GM19324 (cell line): ENCODE data around the gene MSL1.

ENCODE experiments used
- ATAC-seq: cut with Tn5 transposase; IDR thresholded peaks from one replicate; pipeline ENCODE4 v1.9.1; 2021; ENCODE audit warnings: mild to moderate bottlenecking, moderate library complexity; ENCODE audit not compliant: unreplicated experiment, low FRiP score

Gene MSL1

GRCh38 chr17:40103688-40104087 lies 18.1 kb upstream of the MSL1 start:
- ATAC-seq, result no peak

DNA sequence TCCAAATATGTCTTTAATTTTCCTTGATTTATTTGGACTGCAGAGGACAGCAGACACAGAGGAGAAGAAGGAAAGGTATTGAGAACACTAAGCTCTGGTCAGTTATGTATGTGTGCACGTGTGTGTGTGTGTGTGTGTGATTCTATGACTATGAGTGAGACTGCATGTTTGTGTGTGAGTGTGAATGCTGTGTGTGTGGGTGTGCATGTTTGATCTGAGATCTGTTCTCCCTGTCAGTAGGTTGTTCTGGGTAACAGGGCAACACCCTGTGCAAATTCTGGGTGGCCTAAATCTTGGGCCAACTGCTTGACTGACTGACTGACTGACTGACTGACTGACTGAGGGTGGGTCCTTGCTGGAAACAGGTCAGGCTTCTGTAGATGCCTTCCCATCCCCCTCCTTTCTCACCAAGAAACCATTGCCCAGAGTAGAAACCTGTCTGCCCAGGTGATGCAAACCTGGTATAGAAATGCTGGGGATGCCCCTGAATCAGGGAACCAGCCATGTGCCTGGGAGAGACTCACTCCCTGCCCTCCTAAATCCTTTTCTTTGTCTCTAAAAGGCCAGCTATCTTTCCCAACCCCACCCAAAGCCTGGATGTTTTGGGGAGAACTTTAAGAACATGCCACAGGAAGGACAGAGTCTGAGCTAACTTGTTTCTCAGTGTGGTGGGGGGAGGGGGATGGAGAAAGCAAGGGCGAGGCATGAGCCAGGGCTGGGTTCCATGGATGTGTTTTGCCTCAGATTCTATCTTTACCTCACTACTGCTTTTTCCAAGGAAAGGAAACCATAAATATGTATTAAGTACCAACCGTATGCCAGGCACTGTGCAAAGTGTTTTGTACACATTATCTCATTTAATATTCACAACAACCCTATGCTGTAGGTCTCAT lies 16.9 kb upstream of the MSL1 start:
- no peak for ATAC-seq

- no peak for ATAC-seq
Observed at GRCh38 chr17:40105861-40106759, 15.7 kb upstream of the MSL1 start.

DNA sequence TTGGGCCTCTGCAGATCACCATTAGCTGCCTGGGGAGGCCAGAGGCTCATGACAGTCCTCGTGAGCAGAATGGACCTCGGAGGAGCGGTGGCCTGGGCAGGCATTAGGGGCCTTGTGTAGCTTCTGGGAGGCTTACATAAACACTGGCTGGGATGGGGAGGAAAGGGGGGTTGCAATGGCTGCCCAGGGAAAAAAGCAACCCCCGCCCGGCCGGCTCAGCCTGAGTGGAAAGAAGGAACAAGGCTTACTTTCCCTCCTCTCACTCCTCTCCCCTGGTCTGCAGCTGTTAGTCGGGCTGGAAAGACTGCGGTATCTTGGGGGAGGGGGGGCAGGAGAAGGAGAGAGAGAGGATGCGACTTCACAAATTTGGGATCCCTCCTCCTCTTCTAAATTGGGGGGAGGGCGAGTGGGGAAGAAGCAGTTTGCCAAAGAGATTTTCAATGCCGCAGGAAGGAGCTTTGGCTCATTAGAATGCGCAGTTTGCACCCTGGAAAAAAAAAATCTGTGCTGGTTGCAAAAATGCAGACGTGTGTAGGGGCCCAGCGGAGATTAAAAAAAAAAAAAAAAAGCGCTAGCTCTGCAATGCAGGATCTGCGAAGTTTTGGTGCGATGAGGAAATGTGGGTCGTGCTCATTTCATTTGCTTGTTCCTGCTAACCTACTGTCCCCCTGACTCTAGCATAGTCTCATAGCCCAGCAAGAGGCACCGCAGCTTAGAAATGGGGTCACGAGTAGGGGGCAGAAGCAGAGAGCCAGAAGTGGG lies 14.8 kb upstream of the MSL1 start:
- ATAC-seq, result no peak

DNA sequence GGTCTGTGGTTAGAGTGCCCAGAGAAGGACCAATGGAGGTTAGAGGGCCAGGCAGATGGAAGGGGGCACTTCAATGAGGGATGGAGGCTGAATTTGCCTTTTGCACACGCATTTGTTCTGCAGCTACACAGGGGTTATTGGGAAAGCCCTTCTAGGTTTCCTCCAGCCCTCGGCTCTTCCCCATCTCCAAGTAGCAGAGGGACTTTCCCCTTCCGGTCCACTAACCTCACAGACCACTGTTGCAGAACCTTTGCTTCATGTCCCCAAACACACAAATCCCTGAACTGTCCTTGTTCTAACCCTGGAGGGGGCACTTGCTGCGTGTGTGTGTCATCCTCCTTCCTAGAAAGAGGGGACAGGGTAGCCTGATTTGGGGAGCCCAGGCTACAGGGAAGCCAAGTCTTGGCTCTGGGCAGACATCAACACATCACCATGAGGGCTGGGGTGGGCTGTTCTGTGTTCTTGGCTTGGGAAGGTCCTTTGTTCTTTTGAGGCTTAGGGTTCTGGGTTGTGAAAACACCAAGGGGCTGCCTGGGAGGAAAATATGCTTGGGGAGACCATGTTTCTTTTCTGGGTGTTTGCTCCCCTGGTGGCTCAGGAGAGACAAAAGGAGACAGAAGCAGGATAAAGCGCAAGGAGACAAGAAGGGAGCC lies 14.1 kb upstream of the MSL1 start:
- no peak for ATAC-seq

GRCh38 chr17:40108970-40109824 lies 12.6 kb upstream of the MSL1 start:
- no peak for ATAC-seq

DNA sequence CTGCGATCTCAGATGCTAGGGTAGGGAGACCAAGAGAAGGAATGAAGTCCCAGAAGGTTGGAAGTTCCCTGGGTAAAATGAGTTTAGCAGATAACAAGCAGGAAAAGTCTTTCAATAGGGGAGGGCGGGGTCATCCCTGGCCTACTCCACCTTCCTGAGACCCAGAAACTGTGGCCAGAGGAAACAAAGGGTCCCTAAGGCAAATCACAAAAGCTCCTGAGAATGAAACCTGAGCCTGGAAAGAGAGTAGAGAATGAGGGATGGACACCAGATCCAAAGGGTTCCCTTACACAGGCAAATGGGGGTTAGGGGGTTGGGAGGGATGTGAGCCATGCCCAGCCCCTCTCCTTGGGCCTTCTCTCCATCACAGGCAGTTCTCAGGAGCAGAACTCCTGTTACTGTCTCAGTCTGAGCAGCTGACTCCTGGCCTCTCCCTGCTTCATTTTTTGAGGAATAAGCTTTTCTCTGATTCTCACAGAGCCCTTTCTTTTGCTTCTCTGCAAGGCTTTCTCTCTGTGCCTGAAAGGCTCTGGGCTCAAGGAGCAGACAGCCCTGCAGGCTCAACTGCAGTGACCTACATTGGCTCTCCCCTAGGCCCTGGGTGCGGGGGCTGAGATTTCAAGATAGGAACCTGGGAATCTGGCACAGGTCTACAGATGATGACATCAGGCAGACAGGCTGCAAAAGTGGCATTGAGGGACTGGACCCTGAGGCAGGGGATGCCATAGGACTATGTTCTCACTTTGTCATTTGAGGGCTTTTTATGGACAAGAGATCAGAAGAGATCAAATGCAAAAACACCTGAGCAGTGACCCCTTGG lies 11.5 kb upstream of the MSL1 start:
- ATAC-seq, result no peak

DNA sequence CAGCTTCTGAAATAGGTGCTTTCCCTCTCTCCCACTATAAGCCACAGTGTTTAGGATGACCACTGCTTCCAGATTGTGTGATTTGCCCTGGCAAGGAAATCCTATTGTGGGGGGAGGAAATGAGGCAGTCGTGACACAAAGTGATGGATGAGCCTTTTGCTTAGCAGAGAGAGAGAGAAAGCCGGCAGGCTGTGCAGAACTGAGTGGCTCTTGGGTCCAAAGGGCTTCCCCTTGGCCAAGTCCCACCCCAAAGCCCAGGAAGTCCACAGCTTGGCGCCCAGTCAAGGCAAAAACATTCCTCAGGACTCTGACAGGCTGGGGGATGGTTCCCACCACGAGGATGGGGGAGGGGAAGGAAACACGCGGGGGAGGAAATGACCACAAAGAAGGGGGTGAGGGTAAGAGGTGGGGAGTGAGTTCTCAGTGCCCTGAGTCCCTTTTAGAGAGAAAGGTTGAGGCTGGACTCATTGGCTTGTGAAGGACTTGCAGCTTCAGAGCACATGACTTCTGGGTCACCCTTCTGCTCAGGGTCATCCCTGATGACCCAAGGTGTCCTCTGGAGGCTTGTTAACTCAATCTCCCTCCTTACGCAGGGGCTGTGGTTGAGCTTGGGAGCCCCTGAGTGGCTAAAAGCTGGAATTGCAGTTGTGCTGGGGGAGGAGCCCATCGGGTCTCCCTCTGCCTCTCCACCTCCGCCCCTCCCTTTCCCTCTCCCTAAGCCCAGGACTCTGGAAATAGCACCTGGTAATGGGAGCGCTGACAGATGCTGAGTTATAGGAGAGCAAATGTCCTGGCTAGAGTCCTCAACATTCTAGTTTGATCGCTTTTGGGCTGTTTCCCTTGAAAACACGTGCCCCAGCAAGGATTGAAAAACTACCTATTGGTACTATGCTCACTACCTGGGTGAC lies 10.3 kb upstream of the MSL1 start:
- ATAC-seq, result peak; percentile 40

- ATAC-seq, result no peak
Observed at GRCh38 chr17:40112191-40112711, 9.5 kb upstream of the MSL1 start.

DNA sequence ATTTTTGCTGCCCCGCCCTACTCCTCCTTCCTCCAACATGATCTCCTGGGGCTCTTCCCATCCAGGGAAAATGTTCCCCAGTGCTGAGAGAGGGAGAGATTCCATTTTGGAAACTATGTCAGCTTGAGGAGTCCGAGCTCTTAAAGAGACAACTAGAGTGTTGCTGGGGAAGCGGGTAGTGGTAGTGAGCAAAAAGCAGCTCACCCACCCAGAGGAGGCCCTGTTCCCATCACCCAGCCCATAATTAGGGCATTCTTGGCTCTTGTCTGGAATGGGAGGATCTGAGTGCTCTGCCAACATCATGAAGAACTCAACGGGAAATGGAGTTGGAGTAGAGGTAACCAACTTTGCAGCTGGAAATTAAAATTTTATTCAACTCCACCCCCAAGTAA lies 9.1 kb upstream of the MSL1 start:
- ATAC-seq, result no peak

- ATAC-seq, result peak; percentile 84
Observed at GRCh38 chr17:40113110-40113906, 8.5 kb upstream of the MSL1 start.

DNA sequence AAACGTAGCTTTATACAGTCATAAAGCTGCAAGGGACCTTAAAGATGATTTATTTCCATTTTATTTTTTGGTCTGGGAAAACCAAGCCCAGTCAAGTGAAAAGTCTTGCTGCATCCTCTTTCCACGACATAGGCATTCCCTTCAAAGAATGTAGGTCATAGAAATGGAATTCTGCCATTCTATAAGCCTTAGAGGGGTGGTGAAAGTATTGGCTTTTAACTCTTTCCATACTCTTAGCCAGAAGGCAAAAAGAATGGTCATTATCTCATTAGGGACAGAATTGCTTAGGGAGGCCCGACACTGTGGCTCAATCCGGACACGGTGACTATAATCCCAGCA lies 7.9 kb upstream of the MSL1 start:
- no peak for ATAC-seq

GRCh38 chr17:40115101-40115436 lies 6.7 kb upstream of the MSL1 start:
- no peak for ATAC-seq

GRCh38 chr17:40122136-40122998 lies 596 bp downstream of the MSL1 start:
- peak; percentile 39 for ATAC-seq

DNA sequence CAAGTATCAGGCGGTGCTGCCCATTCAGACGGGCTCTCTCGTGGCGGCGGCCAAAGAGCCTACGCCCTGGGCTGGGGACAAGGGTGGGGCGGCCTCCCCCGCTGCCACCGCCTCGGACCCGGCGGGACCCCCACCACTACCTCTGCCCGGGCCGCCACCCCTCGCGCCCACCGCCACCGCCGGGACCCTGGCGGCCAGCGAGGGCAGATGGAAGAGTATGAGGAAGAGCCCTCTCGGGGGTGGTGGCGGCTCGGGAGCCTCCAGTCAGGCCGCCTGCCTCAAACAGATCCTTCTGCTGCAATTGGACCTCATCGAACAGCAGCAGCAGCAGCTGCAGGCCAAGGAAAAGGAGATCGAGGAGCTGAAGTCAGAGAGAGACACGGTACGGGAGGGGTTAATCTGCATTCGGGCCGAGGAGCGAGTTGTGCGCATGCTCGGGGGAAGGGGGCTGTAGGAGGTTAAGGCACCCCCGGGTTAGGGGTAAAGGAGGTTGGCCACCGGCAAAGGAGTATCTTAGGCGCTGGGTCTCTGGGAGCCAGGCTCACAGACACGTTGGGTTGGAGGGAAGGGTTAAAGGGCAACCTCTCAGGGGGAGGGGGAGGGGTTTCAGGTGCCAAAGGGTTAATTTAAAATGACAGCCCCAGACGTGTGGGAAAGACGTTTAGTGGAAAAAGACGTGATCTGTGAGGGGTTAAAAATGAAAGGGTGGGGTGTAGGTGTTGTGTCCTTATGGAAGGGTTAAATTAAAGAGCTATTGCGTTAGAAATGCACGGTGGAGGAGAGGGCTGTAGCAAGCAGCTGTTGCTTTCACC lies 1.4 kb downstream of the MSL1 start:
- ATAC-seq, result peak; percentile 21
